Stomach (tissue), 9 donors: ENCODE results near the gene SFT2D3. TPM values are rescaled to one million over a fixed set of nuclear protein-coding genes. Genes with fewer than 3 reads are reported as not detected.

Experiments
- DNase-seq, 2 donors: peaks; one replicate each; pipeline versions ENCODE4 v3.0.0 to v3.0.0-alpha.2; 2013 to 2019
- H3K27ac ChIP-seq, 5 donors: fragments of 200-600 bp in 4 of 5; sonication (generic) in 4 of 5; one replicate each; pipeline ENCODE4 v1.5.1; 2013 to 2019; ENCODE audit warnings: mild to moderate bottlenecking in 1 of 5, moderate library complexity in 1 of 5
- H3K27me3 ChIP-seq, 3 donors: fragments of 200-600 bp; sonication (generic); one replicate each; pipeline ENCODE4 v1.5.1; 2017 to 2019; ENCODE audit warnings: mixed run types in 1 of 3
- H3K36me3 ChIP-seq, 4 donors: fragments of 200-600 bp; sonication (generic); 1 replicate in 3 of 4; 2 replicates in 1 of 4; pipeline ENCODE4 v1.5.1; 2016 to 2019
- H3K4me1 ChIP-seq, 4 donors: fragments of 200-600 bp; sonication (generic); one replicate each; pipeline ENCODE4 v1.5.1; 2016 to 2019
- H3K4me3 ChIP-seq, 4 donors: fragments of 200-600 bp; sonication (generic) in 3 of 4; one replicate each; pipeline ENCODE4 v1.5.1; 2016 to 2019; ENCODE audit warnings: mild to moderate bottlenecking in 1 of 4
- H3K9me3 ChIP-seq, 4 donors: fragments of 200-600 bp; sonication (generic); one replicate each; pipeline ENCODE4 v1.5.1; 2016 to 2019
- EP300 ChIP-seq: sonication (generic); formaldehyde crosslinking; IDR thresholded peaks from one replicate; pipeline ENCODE4 v1.6.1; 2017; ENCODE audit warnings: antibody characterized with exemption
- POLR2A ChIP-seq, 4 donors: fragments of 450-650 bp; IDR thresholded peaks; one replicate each; pipeline ENCODE4 v1.6.1; 2016; ENCODE audit warnings: antibody characterized with exemption in 4 of 4, control low read depth in 2 of 4, mild to moderate bottlenecking in 1 of 4, moderate library complexity in 1 of 4
- POLR2AphosphoS5 ChIP-seq, 3 donors: sonication (generic); formaldehyde crosslinking; IDR thresholded peaks; one replicate each; pipeline ENCODE4 v1.6.1; 2016; ENCODE audit warnings: antibody characterized with exemption in 3 of 3
- WGBS, 5 donors: extraction: QIAGEN DNeasy Blood & Tissue Kit in 3 of 5; methylation state at CpG; one replicate each; pipeline versions ENCODE4 v1.1.5 to v1.1.7; 2013 to 2018; 5-methylcytosine and 5-hydroxymethylcytosine counted together
- intact Hi-C: fragments of 100-400 bp; cut with DNase I; formaldehyde crosslinking; loops from one replicate; pipeline ENCODE4 v1.15.1; 2023; ENCODE audit warnings: low total_unique reads
- polyA plus RNA-seq, 3 donors: library from polyadenylated mRNA; stranded (reverse); fragments of 200-250 nt; gene quantifications; one replicate each; pipeline ENCODE4 v1.2.3, GENCODE V29; 2013
- total RNA-seq, 5 donors: library from RNA; depleted of rRNA; stranded (reverse); fragments of >200 nt; gene quantifications; one replicate each; pipeline versions ENCODE4 v1.1.0 to v1.2.3, GENCODE V29; 2014 to 2016
- TF ChIP-seq, protein P1 (sequence below), 7 experiments: fragments of 450-650 bp in 4 of 7; fragments of 200-600 bp in 3 of 7; sonication (generic) in 3 of 7; IDR thresholded peaks; one replicate each; pipeline ENCODE4 v1.5.1; 2016 to 2019; ENCODE audit warnings: antibody characterized with exemption in 7 of 7, control low read depth in 2 of 7, mild to moderate bottlenecking in 1 of 7
- donor health status: healthy with polysubstance abuse.
- donor health status: Bipolar disorder and iron deficiency.
- donor health status: healthy.

Gene SFT2D3
- total and polyA plus RNA-seq, 8 donors, result 2.1 to 35.6 (median 6.6) TPM

DNA sequence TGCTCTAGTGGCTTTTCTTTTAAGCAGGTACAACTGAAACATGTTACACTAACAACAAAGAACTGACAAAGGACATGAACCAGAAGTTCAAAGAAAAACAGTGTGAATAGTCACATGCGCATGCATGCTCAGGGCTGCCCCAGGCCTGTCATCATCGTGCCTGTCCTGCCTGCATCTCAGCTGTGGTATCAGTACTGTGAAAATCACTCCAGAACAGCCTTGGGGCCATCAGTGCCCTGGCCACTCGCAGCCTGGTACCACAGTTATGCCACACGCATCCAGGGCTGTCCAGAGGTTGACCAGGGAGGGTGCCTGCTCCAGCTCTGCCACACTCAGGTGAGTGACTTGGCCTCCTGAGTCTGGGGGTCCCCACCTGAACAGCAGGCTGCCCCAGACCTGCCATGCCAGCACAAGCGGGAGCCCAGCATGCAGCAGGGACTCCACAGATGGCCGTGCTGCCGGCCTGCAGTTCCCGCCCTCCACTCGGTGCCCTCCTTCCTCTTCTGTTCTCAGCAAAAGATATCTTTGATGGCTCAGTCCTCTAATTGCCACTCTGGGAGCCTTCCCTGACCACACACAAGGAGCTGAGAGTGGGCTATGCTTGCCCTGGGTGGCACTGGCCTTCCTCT lies 38.2 kb upstream of the SFT2D3 start:
- TF ChIP-seq, protein P1, sequence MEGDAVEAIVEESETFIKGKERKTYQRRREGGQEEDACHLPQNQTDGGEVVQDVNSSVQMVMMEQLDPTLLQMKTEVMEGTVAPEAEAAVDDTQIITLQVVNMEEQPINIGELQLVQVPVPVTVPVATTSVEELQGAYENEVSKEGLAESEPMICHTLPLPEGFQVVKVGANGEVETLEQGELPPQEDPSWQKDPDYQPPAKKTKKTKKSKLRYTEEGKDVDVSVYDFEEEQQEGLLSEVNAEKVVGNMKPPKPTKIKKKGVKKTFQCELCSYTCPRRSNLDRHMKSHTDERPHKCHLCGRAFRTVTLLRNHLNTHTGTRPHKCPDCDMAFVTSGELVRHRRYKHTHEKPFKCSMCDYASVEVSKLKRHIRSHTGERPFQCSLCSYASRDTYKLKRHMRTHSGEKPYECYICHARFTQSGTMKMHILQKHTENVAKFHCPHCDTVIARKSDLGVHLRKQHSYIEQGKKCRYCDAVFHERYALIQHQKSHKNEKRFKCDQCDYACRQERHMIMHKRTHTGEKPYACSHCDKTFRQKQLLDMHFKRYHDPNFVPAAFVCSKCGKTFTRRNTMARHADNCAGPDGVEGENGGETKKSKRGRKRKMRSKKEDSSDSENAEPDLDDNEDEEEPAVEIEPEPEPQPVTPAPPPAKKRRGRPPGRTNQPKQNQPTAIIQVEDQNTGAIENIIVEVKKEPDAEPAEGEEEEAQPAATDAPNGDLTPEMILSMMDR (IDR thresholded peaks at IDR 0.05), result no peak
- no peak for TF ChIP-seq EP300
- no peak for TF ChIP-seq POLR2AphosphoS5 (IDR thresholded peaks at IDR 0.05)
- no peak for TF ChIP-seq POLR2A (IDR thresholded peaks at IDR 0.05)
- intact Hi-C loops, result no loop called here
- Histone ChIP-seq H3K4me3 (peak overlapping the region in 3 of 4 donors; percentile 3 to 42 (median 36)), H3K27me3 (peaks cover 0 to 36% (median 14%) of the 10 kb centered on the region in 3 donors), H3K4me1 (peaks cover 19 to 79% (median 57%) of the 10 kb centered on the region in 4 donors), H3K27ac (peak overlapping the region in 4 of 5 donors; percentile 72 to 84 (median 76)), H3K36me3 (no peaks in the 10 kb centered on the region), H3K9me3 (no peaks in the 10 kb centered on the region)
- WGBS, 5 donors, result 63 to 79% (median 76%) methylated on average over 8 to 9 of the region's 9 CpGs
- DNase-seq, result no peak

DNA sequence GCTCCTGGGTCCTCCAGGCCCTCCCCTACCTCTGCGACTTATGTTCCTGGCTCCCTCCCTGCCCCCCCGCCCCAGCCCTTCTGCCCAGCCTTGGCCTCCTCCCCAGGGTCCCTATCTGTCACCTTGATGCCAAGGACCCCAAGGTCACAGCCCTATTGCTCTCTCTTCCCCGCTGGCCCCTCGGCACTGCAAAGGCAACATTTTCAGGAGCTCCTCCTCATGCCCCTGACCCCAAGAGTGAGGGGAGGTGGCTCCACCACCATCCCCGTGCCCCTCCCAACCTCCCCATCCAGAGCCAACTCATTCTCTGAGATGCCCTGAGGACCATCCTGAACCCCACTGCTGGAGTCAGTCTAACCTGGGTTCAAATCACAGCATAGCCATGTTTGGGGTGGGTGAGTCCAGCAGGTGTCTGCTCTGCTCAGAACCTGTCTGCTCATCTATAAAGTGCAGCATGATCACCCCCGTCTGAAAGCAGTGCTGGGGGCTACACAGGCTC lies 37.7 kb upstream of the SFT2D3 start:
- H3K9me3 ChIP-seq, result no peaks in the 10 kb centered on the region

DNA sequence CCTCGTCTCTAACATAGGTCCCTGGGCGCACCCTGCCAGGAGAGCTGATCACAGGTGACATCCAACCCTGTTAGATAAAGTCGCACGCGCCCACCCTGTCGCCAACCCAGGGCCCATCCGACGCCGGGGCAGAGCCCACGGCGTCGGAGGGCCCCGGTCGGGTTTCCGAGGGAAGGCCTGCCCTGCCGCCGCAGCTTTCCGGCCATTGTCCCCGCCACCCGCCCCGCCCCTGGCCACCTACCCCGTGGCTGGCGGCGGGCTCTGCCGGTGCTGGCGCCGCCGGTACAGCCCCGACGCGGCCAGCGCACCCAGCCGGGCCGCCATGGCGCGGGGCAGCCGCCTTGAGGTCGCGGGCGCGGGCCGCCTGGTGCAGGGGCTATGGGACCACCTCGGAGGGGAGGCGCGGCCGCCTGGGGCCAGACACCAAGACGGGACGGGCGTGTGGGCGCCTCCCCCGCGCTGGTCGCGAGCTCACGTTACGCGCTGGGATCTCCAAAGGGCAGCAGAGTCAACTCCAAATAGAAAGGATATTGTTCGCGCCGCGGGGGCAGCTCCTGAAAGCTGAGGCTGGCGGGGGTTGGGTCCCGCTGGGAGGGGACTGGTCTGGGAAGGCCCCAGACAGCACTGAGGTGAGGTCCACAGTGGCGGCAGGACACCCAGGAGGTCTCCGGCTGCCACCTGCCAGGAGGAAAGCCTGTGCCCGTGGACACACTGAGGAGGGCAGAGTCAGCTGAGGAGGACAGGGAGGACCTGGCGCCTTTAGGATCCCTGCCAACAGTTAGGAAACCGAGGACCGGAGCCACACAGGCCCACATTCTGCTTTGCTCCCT lies 37.0 kb upstream of the SFT2D3 start:
- Histone ChIP-seq H3K9me3 (no peaks in the 10 kb centered on the region), H3K4me1 (peaks cover 19 to 78% (median 50%) of the 10 kb centered on the region in 4 donors), H3K4me3 (peak overlapping the region; percentile 36 to 43 (median 40)), H3K27me3 (peaks cover 0 to 36% (median 14%) of the 10 kb centered on the region in 3 donors), H3K27ac (peak overlapping the region; percentile 35 to 84 (median 76)), H3K36me3 (no peaks in the 10 kb centered on the region)
- no peak for TF ChIP-seq POLR2A (IDR thresholded peaks at IDR 0.05)
- no peak for TF ChIP-seq POLR2AphosphoS5 (IDR thresholded peaks at IDR 0.05)
- no peak for TF ChIP-seq EP300
- TF ChIP-seq, protein P1 (IDR thresholded peaks at IDR 0.05), result no peak
- WGBS, 5 donors, result 10 to 20% (median 14%) methylated on average over 26 to 69 of the region's 69 CpGs
- intact Hi-C loops, result no loop called here
- DNase-seq, result peak in 1 of 2 donors; percentile 49

More for the DNA sequence above, 37.7 kb upstream of the SFT2D3 start:
- Histone ChIP-seq H3K27ac (peak overlapping the region in 4 of 5 donors; percentile 72 to 84 (median 76)), H3K4me1 (peaks cover 19 to 79% (median 53%) of the 10 kb centered on the region in 4 donors), H3K27me3 (peaks cover 0 to 36% (median 14%) of the 10 kb centered on the region in 3 donors), H3K4me3 (peak overlapping the region; percentile 36 to 43 (median 40)), H3K36me3 (no peaks in the 10 kb centered on the region)
- DNase-seq, result no peak
- TF ChIP-seq EP300, result no peak
- intact Hi-C loops, result no loop called here
- 64 to 76% (median 67%) methylated on average over 5 to 6 of the region's 6 CpGs for WGBS, 5 donors

DNA sequence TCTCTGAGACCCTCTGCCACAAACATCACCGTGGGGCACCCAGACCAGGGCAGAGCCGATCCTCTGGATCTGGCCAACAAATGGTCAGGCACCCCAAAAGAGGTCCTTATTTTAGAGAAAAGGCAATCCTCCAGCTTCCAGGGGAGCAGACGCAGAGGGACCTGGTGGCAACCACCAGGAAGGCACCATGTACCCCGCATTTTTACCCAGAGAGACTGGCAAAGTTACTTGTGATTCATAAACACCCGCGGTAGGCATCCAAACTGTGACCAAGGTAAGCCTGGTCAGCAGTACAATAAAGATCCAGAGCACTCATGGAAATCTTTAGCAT lies 36.4 kb upstream of the SFT2D3 start:
- 69 to 95% (median 87%) methylated on average over 6 of the region's 6 CpGs for WGBS, 5 donors
- H3K36me3 ChIP-seq, result no peaks in the 10 kb centered on the region
- TF ChIP-seq EP300 (no peak), POLR2AphosphoS5 (IDR thresholded peaks at IDR 0.05) (no peak), POLR2A (IDR thresholded peaks at IDR 0.05) (no peak)
- TF ChIP-seq, protein P1 (IDR thresholded peaks at IDR 0.05), result no peak
- peak overlapping the region; percentile 35 to 84 (median 76) for H3K27ac ChIP-seq
- H3K4me3 ChIP-seq, result peak overlapping the region; percentile 36 to 43 (median 40)
- H3K4me1 ChIP-seq, result peaks cover 19 to 74% (median 47%) of the 10 kb centered on the region in 4 donors
- no peak for DNase-seq
- no peaks in the 10 kb centered on the region for H3K9me3 ChIP-seq
- H3K27me3 ChIP-seq, result peaks cover 0 to 36% (median 14%) of the 10 kb centered on the region in 3 donors
- intact Hi-C loops, result no loop called here
